Ammon's horn (tissue), 1 donor: ENCODE results near the gene NRSN1.

Experiments
- DNase-seq: peaks from one replicate; pipeline ENCODE4 v3.0.0-alpha.2; 2016; ENCODE audit warnings: low spot score

The NRSN1 gene

GRCh38 chr6:24125980-24126379 is at the start of gene NRSN1:
NRSN1 (plus strand) TSS chr6:24126215; CDS start chr6:24134328, 8,113 bp downstream.
- peak; percentile 49 for DNase-seq

- peak; percentile 72 for DNase-seq
These were observed 47.8 kb upstream of the NRSN1 start for GRCh38 chr6:24078200-24078599.

GRCh38 chr6:24079076-24079475 is 46.9 kb upstream of the NRSN1 start:
- DNase-seq, result no peak

- no peak for DNase-seq
These were observed 45.3 kb upstream of the NRSN1 start for GRCh38 chr6:24080711-24081110.

GRCh38 chr6:24089736-24090135 is 36.3 kb upstream of the NRSN1 start:
- DNase-seq, result no peak

GRCh38 chr6:24092407-24092806 is 33.6 kb upstream of the NRSN1 start:
- DNase-seq, result no peak

DNA sequence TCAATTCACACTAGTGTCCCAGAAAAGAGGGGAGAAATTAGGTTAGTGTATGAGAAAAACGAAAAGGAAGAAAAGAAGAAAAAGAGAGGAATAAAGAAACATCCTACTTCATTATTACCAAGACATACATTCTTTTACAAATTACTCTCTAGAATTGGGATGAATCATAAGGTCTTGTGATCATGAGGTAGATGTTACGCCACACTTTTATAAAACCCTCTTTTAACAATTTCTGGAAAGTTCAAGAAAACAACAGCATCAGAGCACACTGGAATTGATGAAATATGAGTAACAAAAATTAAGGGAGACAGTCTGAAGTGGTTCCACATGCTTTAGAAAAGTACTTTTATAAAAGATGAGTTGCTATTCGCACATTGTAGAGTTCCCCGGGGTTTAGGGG is 32.6 kb upstream of the NRSN1 start:
- no peak for DNase-seq

- no peak for DNase-seq
These were observed 26.8 kb upstream of the NRSN1 start for GRCh38 chr6:24099181-24099580.

DNA sequence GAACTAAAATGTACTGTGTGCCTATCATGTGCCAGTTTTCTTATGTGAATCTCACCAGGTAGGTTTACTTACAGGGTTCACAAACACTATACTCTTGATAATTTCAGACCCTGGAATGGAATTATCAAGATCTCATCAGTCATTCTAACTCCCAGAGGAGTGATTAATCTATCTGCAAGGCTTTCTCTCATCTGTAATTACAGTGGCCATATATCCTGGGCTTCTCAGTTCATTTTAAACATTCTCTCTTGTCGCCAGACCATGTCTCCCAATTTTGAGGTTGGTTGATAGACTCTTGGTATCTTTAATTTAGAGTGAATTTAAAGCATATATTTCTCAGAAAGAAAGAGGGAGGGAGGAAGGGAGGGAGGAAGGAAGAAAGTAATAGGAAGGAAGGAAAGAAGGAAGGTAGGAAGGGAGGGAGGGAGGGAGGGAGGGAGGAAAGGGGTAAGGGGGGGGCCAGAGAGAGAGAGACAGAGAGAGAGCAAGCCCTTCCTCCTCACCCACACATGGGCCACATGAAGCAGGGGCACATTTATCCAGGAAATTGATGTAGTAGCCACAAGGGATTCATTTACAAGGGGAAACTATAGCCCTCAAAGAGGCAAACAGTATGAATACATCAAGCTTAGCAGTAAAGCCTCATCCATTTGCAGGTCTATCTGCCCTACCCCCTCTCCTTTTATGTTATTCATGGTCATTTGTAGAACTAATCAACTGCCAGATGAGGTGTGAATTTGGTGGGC is 25.8 kb upstream of the NRSN1 start:
- no peak for DNase-seq

DNA sequence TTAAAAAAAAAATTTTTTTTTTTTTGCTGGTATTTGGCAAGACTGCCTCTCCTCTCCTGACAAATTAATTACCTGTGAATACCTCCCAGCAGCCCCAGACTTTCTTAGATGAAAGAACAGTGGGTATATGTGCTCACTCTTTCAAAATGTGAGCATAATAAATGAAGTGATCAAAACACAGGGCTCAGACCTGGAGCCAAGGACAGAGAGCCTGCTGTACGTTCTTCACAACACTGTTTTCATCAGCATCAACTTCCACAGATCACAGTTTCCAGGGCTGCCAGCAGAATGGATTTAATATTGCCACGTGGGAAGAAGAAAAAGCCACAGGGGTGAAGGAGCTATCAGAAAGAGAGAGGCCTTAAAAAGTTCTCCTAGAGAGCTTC is 25.3 kb upstream of the NRSN1 start:
- no peak for DNase-seq

- no peak for DNase-seq
These were observed 20.8 kb upstream of the NRSN1 start for GRCh38 chr6:24105191-24105590.

GRCh38 chr6:24106291-24106690 is 19.7 kb upstream of the NRSN1 start:
- no peak for DNase-seq

GRCh38 chr6:24107294-24107693 is 18.7 kb upstream of the NRSN1 start:
- DNase-seq, result no peak

DNA sequence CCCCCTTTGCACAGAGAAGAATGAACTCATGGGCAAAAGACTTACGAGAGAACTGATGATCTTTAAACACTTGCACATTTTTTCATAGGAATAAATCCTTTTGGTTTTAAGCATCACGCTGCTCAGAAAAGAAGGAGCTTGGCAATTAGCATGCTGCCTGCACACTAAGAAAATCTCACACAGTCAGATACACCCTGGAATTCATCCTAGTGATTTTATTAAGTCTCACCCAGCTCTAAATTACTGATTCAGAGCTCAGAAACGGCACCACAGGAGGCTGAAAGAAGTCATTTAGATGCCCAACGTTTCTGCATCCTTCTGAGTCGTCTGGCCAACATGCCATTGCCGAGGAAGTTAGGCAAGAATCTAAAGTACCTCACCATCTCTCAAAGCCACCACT is 18.0 kb upstream of the NRSN1 start:
- DNase-seq, result no peak

GRCh38 chr6:24110417-24110816 is 15.6 kb upstream of the NRSN1 start:
- no peak for DNase-seq

DNA sequence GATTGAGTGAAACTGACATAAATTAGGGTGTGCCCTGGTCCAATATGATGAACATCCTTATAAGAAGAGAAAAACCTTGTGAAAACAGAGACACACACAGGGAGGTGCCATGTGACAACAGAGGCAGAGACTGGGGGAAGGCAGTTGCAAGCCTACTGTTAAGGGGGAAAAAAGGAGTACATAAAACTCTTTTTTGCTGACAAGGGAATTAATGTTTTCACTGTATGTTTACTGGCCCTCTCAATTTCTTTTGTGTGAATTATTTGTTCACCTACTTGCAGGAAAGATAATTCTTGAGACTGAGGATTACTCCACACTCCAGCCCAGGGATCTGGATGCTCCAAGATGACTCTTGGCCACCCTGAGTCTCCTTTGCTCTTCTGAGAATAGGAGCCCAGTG is 12.1 kb upstream of the NRSN1 start:
- DNase-seq, result no peak

DNA sequence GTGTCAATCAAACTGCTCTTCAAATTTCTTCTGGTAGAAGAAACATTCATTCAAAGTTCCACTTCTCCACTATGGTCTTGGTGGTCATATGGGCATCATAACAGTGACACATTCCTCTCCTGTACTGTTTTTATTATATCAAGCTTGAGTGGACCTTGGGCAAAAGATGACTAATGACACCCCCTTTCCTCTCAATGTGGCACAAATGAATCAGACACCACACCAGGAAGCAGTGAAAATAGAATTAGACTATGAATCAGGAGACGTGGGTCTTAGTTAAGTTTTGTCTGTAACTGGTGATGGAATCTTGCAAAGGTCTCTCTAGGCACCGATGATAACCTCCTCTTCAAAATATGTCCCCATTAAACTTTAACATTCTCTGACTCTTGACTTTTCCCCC is 9.0 kb upstream of the NRSN1 start:
- DNase-seq, result no peak

DNA sequence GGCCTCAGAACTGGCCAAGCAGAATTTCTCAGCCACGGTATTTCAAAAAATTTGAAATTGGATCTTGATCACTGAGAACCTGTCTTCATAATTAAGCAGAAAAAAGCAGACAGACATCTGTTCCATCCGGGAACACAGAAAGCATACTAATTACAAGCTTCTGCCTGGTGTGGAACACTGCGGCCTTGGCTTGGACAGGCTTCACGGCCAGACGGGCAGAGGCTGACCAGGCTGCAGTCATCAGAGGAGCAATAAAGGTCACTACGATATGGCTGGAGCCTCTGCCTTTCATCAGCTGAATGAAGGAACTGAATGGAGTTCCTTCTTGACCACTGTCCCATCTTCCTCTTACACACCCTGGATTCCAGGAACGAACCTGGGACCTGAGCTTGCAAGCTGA is 3.9 kb upstream of the NRSN1 start:
- DNase-seq, result no peak

GRCh38 chr6:24126586-24127192 is 674 bp downstream of the NRSN1 start:
- DNase-seq, result peak; percentile 34

DNA sequence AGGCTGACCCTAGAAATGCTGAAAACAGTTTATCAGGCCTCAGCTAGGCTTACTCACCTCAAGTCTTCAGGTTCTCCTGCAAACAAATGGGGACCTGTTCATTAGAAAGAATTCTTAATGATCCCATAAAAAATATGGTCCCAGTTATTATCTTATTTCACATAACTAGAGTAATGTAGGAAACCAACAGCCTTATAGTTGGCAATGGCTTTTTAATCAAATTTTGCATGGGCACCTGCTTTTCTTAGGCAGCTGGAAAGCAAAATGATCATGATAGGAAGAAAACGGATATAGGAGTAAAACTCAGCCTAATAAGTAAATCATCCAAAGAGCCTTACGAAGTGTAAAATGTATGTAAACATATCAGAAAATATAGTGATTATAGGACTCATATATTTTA is 1.3 kb downstream of the NRSN1 start:
- no peak for DNase-seq

DNA sequence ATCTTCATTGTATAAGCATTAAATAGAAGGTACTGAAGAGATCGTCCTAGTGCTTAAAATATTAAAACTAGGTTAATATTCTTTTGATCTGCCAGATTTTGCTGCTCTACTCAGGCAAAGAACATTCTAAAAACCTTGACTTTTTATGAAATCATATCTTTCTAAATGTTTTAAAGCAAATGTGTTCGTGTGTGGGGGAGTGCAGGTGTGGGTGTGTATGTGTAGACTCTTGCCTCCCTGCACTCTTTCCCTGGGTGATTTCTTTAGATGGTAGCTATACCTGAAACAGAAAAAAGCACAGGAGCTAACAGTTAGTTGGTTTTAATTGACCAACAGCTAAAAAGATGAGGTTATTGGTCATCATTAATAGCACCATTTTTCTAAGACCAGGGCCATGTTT is 5.7 kb downstream of the NRSN1 start:
- DNase-seq, result no peak

- no peak for DNase-seq
These were observed 13.1 kb downstream of the NRSN1 start for GRCh38 chr6:24139080-24139479.

- DNase-seq, result no peak
These were observed 13.6 kb downstream of the NRSN1 start for GRCh38 chr6:24139639-24140038.

DNA sequence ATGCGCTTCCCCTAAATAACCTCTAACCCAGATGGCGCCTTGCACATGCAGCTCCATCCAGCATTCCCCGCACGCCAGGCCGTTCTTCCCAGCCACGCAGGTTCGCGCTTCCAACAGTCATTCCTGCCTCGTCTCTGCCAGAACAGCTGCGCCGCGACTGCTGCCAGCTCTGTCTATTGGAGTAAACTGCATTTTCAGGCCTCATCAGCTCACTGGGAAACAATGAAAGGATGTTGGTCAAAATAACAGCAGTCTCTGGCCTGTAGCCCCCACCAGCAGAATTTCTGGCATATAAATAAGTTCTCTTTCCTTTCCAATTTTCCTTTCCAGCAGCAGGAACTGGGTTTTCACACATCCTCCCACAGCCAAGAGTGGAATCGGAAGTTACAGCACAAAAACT is 14.6 kb downstream of the NRSN1 start:
- peak; percentile 62 for DNase-seq
